Measurements from ENCODE around the gene MT1M. TPM values are rescaled to one million over a fixed set of nuclear protein-coding genes. Genes with fewer than 3 reads are reported as not detected.
"Not testable (repeated sequence)": the region's sequence is repeated elsewhere in the genome, so short reads cannot be mapped to it uniquely, and the experiment has no call there.

MT1M gene
- total RNA-seq, 1 donor from 2014 or later, result 1.2 TPM

DNA sequence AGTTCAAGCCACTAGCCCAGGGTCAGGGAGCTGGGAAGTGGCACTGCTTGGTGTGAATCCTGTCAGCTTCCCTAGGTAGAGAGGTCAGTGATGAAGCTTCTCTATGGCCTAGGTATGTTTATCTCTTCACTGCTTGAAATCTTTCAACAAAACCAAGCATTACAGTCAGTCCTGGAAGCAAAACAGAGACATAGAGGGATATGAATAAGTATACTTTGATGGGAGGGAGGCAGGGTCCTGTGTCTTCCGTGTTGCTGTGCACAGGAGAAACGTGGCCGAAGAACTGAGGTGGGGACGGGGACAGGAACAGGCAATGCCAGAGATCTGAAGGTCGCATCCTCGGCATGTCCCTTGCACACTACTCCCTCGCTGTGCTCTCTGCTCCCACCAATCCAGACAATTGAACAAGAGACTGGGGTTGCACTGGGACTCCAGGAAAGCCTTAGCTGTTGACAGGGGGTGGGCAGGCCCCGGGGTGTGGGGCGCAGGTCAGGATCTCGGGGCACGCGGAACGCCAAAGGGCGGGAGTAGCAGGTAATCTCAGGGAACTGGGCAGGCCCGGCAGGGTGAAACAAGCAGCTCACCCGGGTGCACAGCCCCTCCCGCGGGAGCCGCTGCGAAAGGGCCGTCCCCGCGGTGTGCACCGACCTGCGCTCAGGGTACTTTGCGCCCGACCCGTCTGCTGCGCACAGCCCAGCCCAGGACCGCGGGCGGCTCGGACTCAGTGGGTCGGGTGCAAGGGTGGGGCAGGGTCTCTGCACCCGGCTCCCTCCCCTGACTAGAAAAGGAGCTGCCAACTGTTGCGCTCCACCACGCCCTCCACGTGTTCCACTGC, 36.8 kb downstream of the MT1M start, which contains the start of gene MT1H:
MT1H (plus strand) TSS at position 810 of the 835 bp plus-strand sequence. CDS start 71 bp downstream, outside the sequence.
- Mint-ChIP-seq H3K27ac (ENCODE audit: unreplicated experiment) (no peak within 1 kb of the TSS), H3K4me1 (ENCODE audit: unreplicated experiment) (no peaks in the 10 kb centered on the region), H3K9me3 (ENCODE audit: unreplicated experiment) (no peaks in the 10 kb centered on the region), H3K27me3 (ENCODE audit: unreplicated experiment) (peaks cover 48% of the 10 kb centered on the region), H3K36me3 (ENCODE audit: unreplicated experiment) (no peaks in the 10 kb centered on the region), H3K4me3 (ENCODE audit: unreplicated experiment) (no peak within 1 kb of the TSS)
- TF ChIP-seq, protein P1, sequence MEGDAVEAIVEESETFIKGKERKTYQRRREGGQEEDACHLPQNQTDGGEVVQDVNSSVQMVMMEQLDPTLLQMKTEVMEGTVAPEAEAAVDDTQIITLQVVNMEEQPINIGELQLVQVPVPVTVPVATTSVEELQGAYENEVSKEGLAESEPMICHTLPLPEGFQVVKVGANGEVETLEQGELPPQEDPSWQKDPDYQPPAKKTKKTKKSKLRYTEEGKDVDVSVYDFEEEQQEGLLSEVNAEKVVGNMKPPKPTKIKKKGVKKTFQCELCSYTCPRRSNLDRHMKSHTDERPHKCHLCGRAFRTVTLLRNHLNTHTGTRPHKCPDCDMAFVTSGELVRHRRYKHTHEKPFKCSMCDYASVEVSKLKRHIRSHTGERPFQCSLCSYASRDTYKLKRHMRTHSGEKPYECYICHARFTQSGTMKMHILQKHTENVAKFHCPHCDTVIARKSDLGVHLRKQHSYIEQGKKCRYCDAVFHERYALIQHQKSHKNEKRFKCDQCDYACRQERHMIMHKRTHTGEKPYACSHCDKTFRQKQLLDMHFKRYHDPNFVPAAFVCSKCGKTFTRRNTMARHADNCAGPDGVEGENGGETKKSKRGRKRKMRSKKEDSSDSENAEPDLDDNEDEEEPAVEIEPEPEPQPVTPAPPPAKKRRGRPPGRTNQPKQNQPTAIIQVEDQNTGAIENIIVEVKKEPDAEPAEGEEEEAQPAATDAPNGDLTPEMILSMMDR (IDR thresholded peaks at IDR 0.05), result no peak
- no peak for DNase-seq (ENCODE audit: extremely low spot score, unreplicated experiment)

DNA sequence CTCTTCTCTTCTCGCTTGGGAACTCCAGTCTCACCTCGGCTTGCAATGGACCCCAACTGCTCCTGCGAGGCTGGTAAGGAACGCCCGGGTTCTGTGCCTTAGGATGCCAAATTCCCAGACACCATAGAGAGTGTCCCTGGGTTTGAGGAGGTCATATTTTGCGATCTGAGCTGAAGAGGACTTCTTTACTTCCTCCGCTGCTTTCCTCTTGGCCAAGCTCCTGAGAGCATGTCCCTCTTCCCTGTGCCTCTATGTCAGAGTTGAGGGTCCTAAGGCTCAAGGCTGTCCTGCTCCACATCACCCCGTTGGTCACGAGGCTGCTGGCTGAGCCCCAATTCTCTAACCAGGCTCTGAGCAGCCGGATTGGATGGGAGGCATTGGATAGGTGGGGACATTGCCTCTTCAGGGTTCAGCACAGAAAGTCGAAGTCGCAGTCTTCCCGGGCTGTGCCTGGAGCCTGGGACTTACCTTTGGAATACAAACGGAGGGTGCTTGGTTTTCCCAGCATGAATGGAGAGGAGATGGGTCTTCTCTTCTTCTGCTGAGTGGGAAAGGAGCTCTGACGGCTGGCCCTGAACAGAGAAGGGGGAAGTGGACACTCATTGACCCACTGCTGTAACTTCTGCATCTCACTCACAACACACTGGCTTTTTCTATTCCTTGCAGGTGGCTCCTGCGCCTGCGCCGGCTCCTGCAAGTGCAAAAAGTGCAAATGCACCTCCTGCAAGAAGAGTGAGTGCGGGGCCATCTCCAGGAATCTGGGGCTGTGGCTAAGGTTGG, 37.6 kb downstream of the MT1M start:
- Mint-ChIP-seq H3K9me3 (ENCODE audit: unreplicated experiment) (no peaks in the 10 kb centered on the region), H3K4me1 (ENCODE audit: unreplicated experiment) (no peaks in the 10 kb centered on the region), H3K4me3 (ENCODE audit: unreplicated experiment) (no peak overlapping the region), H3K27ac (ENCODE audit: unreplicated experiment) (no peak overlapping the region), H3K27me3 (ENCODE audit: unreplicated experiment) (peaks cover 45% of the 10 kb centered on the region), H3K36me3 (ENCODE audit: unreplicated experiment) (no peaks in the 10 kb centered on the region)
- TF ChIP-seq, protein P1 (IDR thresholded peaks at IDR 0.05), result no peak
- no peak for DNase-seq (ENCODE audit: extremely low spot score, unreplicated experiment)

DNA sequence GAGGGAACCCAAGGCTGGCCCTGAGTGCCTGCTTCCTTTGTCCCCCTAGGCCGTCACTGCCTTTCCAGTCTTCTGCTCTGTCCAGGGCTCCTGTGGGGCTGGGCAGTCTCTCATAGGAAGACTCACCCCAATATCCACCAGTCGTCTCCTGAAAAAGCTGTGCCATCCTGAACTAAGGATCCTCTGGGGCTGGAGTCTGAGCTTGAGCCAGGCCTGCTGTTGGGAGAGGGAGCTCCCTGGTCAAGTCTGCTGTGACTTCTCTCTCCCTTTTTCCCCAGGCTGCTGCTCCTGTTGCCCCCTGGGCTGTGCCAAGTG, 38.1 kb downstream of the MT1M start:
- Mint-ChIP-seq H3K9me3 (ENCODE audit: unreplicated experiment) (no peaks in the 10 kb centered on the region), H3K4me1 (ENCODE audit: unreplicated experiment) (peaks cover 4% of the 10 kb centered on the region), H3K27ac (ENCODE audit: unreplicated experiment) (no peak overlapping the region), H3K27me3 (ENCODE audit: unreplicated experiment) (peaks cover 45% of the 10 kb centered on the region), H3K36me3 (ENCODE audit: unreplicated experiment) (no peaks in the 10 kb centered on the region), H3K4me3 (ENCODE audit: unreplicated experiment) (no peak overlapping the region)
- TF ChIP-seq, protein P1 (IDR thresholded peaks at IDR 0.05), result no peak
- no peak for DNase-seq (ENCODE audit: extremely low spot score, unreplicated experiment)

DNA sequence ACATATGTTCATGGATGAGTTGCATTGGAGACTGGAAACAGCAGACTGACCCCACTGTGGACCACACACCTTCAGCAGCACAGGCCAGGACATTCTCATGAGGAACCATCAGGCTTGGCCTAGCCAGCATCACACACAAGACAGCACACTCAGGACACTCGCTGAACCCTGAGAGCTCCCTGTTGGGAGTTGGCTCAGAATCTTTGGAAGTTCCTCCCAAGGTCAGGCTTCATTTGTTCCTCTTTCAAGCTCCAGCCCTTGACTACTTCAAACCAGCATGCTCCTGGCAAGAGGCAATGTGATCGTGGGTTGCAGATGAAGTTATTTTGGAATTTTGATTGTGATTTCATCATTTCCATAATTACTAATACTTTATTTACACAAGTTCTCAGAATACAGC, 39.2 kb downstream of the MT1M start:
- not testable (repeated sequence) for H3K4me1 Mint-ChIP-seq (ENCODE audit: unreplicated experiment); H3K4me3 Mint-ChIP-seq (ENCODE audit: unreplicated experiment); DNase-seq (ENCODE audit: extremely low spot score, unreplicated experiment); H3K27ac Mint-ChIP-seq (ENCODE audit: unreplicated experiment); H3K9me3 Mint-ChIP-seq (ENCODE audit: unreplicated experiment); H3K36me3 Mint-ChIP-seq (ENCODE audit: unreplicated experiment)
- H3K27me3 Mint-ChIP-seq (ENCODE audit: unreplicated experiment), result peaks cover 36% of the 10 kb centered on the region

DNA sequence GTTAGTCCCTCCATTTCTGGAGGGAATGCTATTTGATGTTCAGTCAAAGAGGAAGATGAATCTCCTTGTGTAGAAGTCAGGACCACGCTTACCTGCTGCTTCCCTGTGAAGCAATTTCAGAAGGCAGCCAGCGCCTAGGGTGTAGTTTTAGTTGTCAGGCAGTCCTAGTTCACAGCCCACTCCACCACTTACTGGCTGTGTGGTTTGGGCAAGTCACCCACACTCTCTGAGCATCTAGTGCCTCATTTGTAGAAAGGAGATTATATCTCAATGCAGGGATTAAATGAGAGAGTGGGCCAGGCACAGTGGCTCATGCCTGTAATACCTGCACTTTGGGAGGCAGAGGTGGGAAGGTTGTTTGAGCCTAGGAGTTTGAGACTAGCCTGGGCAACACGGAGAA, 39.7 kb downstream of the MT1M start:
- not testable (repeated sequence) for H3K27ac Mint-ChIP-seq (ENCODE audit: unreplicated experiment); H3K4me1 Mint-ChIP-seq (ENCODE audit: unreplicated experiment); H3K4me3 Mint-ChIP-seq (ENCODE audit: unreplicated experiment); DNase-seq (ENCODE audit: extremely low spot score, unreplicated experiment); H3K9me3 Mint-ChIP-seq (ENCODE audit: unreplicated experiment); H3K36me3 Mint-ChIP-seq (ENCODE audit: unreplicated experiment)
- H3K27me3 Mint-ChIP-seq (ENCODE audit: unreplicated experiment), result peaks cover 33% of the 10 kb centered on the region

All from osteocyte (in vitro differentiated cells).